Activated CD4-positive, alpha-beta T cell treated with anti-CD3 and anti-CD28 coated beads, Interleukin-2, amount 50 U/mL, for 1 hour (primary cell): ENCODE results near the gene TAF8.

Experiments
- DNase-seq: peaks from one replicate; pipeline ENCODE4 v3.0.0-alpha.2; 2020

Gene TAF8

GRCh38 chr6:42066156-42066675 is 15.9 kb downstream of the TAF8 start:
- no peak for DNase-seq

GRCh38 chr6:42068173-42068572 is 17.8 kb downstream of the TAF8 start:
- DNase-seq = no peak

- DNase-seq = no peak
These were observed 18.7 kb downstream of the TAF8 start for GRCh38 chr6:42068872-42069522.

- DNase-seq = no peak
These were observed 21.7 kb downstream of the TAF8 start for GRCh38 chr6:42071881-42072583.

GRCh38 chr6:42073287-42073686 is 23.0 kb downstream of the TAF8 start:
- no peak for DNase-seq

GRCh38 chr6:42075159-42075838 is 25.0 kb downstream of the TAF8 start:
- peak; percentile 56 for DNase-seq

- no peak for DNase-seq
These were observed 28.1 kb downstream of the TAF8 start for GRCh38 chr6:42078386-42078785.

GRCh38 chr6:42079941-42080464 is 29.7 kb downstream of the TAF8 start:
- no peak for DNase-seq

GRCh38 chr6:42083530-42083929 is 33.2 kb downstream of the TAF8 start:
- no peak for DNase-seq

GRCh38 chr6:42084889-42085288 is 34.6 kb downstream of the TAF8 start:
- no peak for DNase-seq

- no peak for DNase-seq
These were observed 36.0 kb downstream of the TAF8 start for GRCh38 chr6:42086046-42087035.

GRCh38 chr6:42088101-42088591 is 37.8 kb downstream of the TAF8 start:
- no peak for DNase-seq

GRCh38 chr6:42090819-42091717 is 40.7 kb downstream of the TAF8 start:
- no peak for DNase-seq

GRCh38 chr6:42091718-42092023 is 41.3 kb downstream of the TAF8 start:
- DNase-seq = no peak

GRCh38 chr6:42093582-42094329 is 43.4 kb downstream of the TAF8 start:
- DNase-seq = no peak

GRCh38 chr6:42095094-42095493 is 44.8 kb downstream of the TAF8 start:
- no peak for DNase-seq

- no peak for DNase-seq
These were observed 45.6 kb downstream of the TAF8 start for GRCh38 chr6:42095776-42096541.

- DNase-seq = no peak
These were observed 49.2 kb downstream of the TAF8 start for GRCh38 chr6:42099340-42100028.
